Endothelial cell of umbilical vein (primary cell): Measurements from ENCODE around the gene TIMM29.

Experiments used
- CTCF ChIP-seq, 2 donors: IDR thresholded peaks; 1 replicate in 1 of 2; 2 replicates in 1 of 2; pipeline ENCODE4 v1.5.1; 2011; ENCODE audit warnings: low read length in 2 of 2, mild to moderate bottlenecking in 2 of 2, moderate library complexity in 2 of 2, control low read depth in 1 of 2, inconsistent platforms in 1 of 2, low read depth in 1 of 2; ENCODE audit not compliant: insufficient read depth in 1 of 2; ENCODE audit errors: extremely low read depth in 1 of 2
- EZH2 ChIP-seq: IDR thresholded peaks from 2 replicates; pipeline ENCODE4 v1.6.1; 2012; ENCODE audit warnings: borderline replicate concordance, low read depth, mild to moderate bottlenecking, moderate library complexity, low read length, inconsistent platforms; ENCODE audit not compliant: severe bottlenecking
- FOS ChIP-seq: IDR thresholded peaks from 2 replicates; pipeline ENCODE4 v1.6.1; 2011; ENCODE audit warnings: mild to moderate bottlenecking, low read length, moderate library complexity, borderline replicate concordance; ENCODE audit not compliant: insufficient read depth
- JUN ChIP-seq: IDR thresholded peaks from 2 replicates; pipeline ENCODE4 v1.6.1; 2011; ENCODE audit warnings: borderline replicate concordance, low read depth; ENCODE audit not compliant: insufficient read length, insufficient read depth
- MAX ChIP-seq: IDR thresholded peaks from 2 replicates; pipeline ENCODE4 v1.6.1; 2011; ENCODE audit not compliant: insufficient read depth, insufficient read length
- POLR2A ChIP-seq: IDR thresholded peaks from 2 replicates; pipeline ENCODE4 v1.6.1; 2012; ENCODE audit warnings: low read depth, mild to moderate bottlenecking, control low read depth, low read length
- POLR2AphosphoS5 ChIP-seq: IDR thresholded peaks from 2 replicates; pipeline ENCODE4 v1.6.1; 2012; ENCODE audit warnings: low read depth, mild to moderate bottlenecking, control low read depth, low read length, moderate library complexity; ENCODE audit not compliant: insufficient read depth

- TF ChIP-seq CTCF (IDR thresholded peaks at IDR 0.05; ENCODE audit: extremely low read depth in 1 of 2, insufficient read depth in 1 of 2, low read depth in 1 of 2, low read length in 2 of 2) = no peak
- no peak for TF ChIP-seq EZH2
- TF ChIP-seq POLR2A = no peak
- no peak for TF ChIP-seq POLR2AphosphoS5
- TF ChIP-seq FOS = no peak
- TF ChIP-seq JUN = no peak
- TF ChIP-seq MAX = no peak
Measured at GRCh38 chr19:10924597-10924996, 4.0 kb upstream of the TIMM29 start.
